HG03521 (cell line): Measurements from ENCODE around the gene PCNT.
"Not testable (repeated sequence)": the region's sequence is repeated elsewhere in the genome, so short reads cannot be mapped to it uniquely, and the experiment has no call there.

Experiments
- ATAC-seq: cut with Tn5 transposase; IDR thresholded peaks from one replicate; pipeline ENCODE4 v1.9.1; 2021; ENCODE audit warnings: mild to moderate bottlenecking, moderate library complexity; ENCODE audit not compliant: unreplicated experiment

Gene PCNT

GRCh38 chr21:46356005-46356338, 32.0 kb downstream of the PCNT start:
- ATAC-seq, result no peak

GRCh38 chr21:46356494-46357334, 32.8 kb downstream of the PCNT start:
- ATAC-seq, result no peak

GRCh38 chr21:46357335-46357604, 33.3 kb downstream of the PCNT start:
- ATAC-seq, result no peak

GRCh38 chr21:46357684-46358425, 33.9 kb downstream of the PCNT start:
- no peak for ATAC-seq

- no peak for ATAC-seq
Measured at GRCh38 chr21:46361176-46361575, 37.2 kb downstream of the PCNT start.

- ATAC-seq, result no peak
Measured at GRCh38 chr21:46361935-46362334, 38.0 kb downstream of the PCNT start.

- no peak for ATAC-seq
Measured at GRCh38 chr21:46362946-46363345, 39.0 kb downstream of the PCNT start.

GRCh38 chr21:46363698-46364097, 39.7 kb downstream of the PCNT start:
- ATAC-seq, result no peak

- ATAC-seq, result no peak
Measured at GRCh38 chr21:46366091-46366490, 42.1 kb downstream of the PCNT start.

- no peak for ATAC-seq
Measured at GRCh38 chr21:46366561-46366960, 42.6 kb downstream of the PCNT start.

GRCh38 chr21:46366966-46367365, 43.0 kb downstream of the PCNT start:
- ATAC-seq, result no peak

- ATAC-seq, result no peak
Measured at GRCh38 chr21:46368533-46369285, 44.8 kb downstream of the PCNT start.

GRCh38 chr21:46369520-46370235, 45.7 kb downstream of the PCNT start:
- no peak for ATAC-seq

- no peak for ATAC-seq
Measured at GRCh38 chr21:46371204-46372013, 47.5 kb downstream of the PCNT start.

GRCh38 chr21:46372014-46372485, 48.1 kb downstream of the PCNT start:
- no peak for ATAC-seq

- not testable (repeated sequence) for ATAC-seq
Measured at GRCh38 chr21:46372947-46373346, 49.0 kb downstream of the PCNT start.

- no peak for ATAC-seq
Measured at GRCh38 chr21:46374761-46375389, 50.9 kb downstream of the PCNT start.

GRCh38 chr21:46375560-46376230, 51.7 kb downstream of the PCNT start:
- ATAC-seq, result no peak

GRCh38 chr21:46376231-46376628, 52.3 kb downstream of the PCNT start:
- no peak for ATAC-seq
